ENCODE results near the gene UBE2L5.
"Not testable (repeated sequence)": the region's sequence is repeated elsewhere in the genome, so short reads cannot be mapped to it uniquely, and the experiment has no call there.

The UBE2L5 gene

DNA sequence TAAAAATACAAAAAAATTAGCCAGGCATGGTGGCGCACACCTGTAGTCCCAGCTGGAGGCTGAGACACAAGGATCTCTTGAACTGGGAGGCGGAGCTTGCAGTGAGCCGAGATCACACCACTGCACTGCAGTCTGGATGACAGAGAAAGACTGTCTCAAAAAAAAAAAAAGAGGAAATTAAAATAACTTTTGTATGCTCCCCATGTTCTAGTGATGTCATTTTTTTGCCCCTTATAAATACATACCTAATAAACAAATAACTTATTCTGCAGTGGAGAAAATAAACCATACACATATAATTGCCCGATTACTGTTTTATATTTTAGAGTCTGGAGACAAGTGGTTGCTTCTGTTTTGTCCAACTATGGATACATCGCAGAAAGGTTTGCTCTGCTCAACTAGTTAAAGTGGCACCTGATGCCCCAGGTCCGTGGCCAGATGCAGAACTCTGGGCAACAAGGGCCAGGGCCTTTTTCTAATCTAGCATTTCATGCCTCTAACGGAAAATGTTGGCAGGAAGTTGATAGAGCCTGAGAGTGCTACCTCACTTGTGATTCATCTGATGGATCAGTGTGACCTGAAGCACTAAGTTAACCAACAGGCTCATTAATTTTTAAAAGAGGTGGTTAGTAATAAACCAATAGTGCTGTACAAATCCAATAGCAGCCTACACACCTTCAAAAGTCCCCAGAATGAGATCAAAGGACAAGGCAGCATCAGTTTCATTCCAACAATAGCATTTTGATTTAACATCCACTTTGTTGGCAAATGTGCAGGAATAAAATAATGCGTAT is 18.8 kb downstream of the UBE2L5 start:
- DNase-seq: no peak

DNA sequence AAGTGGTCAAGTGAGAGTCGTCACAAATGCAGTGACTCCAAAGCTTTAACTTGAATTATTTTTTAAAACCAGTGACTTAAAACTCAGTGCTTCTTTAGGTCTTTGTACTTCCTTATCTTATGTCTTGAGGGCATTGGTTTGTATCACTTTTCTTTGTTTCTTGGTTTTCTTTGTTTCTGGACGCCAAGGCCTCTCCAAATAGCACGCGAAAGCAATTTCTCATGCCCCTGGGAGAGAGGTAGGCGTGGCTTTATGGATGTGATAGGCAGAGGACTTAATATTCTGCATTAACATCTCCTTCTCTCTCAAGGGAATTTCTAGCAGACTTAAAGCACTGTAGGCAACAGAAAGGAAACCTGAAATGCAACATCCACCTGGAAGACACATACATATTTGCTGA is 20.6 kb downstream of the UBE2L5 start:
- DNase-seq: no peak

DNA sequence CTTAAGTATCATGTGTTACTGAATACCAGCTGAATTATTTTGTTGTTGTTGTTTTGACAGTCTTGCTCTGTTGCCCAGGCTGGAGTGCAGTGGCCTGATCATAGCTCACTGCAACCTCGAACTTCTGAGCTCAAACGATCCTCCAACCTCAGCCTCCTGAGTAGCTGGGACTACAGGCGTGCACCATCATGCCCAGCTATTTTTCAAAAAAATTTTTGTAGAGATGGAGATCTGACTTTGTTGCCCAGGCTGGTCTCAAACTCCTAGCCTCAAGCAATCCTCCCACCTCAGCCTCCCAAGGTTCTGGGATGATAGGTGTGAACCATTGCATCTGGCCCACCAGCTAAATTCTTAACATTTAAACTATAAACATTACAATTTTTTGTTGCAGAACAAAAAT is 21.2 kb downstream of the UBE2L5 start:
- DNase-seq: not testable (repeated sequence)

DNA sequence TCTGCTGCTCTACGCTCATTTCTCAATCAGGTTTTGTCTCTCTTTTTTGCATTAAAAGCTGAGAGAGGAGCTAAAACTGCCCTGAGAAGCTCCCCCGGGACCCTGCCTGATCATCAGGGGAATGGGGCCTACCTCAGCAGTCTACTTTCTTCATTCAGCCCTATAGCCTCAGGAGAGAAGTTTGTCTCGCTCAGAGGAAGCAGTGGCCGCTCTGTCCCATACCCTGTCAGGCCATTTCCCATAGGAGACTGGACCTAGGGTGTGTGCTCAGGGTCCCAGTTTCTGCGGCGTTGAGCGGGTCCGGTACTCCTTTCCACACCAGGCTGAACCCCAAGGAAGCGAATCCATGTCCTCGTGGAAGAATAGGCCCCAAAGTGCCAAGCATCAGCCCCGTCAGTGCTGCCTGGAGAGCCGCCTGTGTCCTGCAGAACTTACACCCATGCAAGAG is 21.7 kb downstream of the UBE2L5 start:
- DNase-seq: no peak

DNA sequence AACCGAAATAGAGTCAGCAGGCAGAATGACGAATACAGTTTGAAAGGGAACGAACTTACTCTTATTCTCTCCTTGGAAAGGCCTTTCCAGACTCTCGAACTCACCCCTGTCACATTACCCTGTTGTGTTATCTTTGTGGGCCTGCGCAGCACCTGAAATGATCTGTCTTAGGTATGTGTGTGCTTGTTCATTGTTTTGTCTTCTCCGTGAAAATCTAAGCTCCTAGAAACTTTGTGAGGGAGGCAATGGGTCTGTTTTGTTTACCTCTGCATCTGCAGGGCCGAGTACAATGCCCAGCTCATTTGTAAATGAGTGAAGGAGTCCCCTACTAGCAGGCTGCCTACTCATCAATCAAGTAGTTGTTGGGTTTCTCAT is 23.8 kb downstream of the UBE2L5 start:
- DNase-seq: no peak

DNA sequence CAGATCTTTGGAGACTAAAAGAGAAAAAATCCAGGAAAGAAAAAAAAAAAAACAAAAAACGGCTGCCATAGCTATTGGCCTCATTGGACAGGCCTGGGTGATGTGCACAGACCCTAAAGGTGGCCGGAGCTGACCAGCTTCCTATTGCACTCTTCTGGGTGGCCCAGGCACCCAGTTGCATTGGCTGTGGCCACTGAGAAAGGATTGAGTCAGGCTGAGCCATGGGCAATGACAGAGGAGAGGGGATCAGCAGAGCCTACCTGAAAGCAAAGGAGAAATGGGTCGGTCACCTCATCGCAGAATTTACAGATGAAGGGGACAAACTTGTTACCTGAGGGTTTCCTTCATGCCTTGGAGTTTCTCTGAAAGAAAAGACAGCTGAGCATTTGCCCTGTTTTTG is 26.1 kb downstream of the UBE2L5 start:
- DNase-seq: no peak

DNA sequence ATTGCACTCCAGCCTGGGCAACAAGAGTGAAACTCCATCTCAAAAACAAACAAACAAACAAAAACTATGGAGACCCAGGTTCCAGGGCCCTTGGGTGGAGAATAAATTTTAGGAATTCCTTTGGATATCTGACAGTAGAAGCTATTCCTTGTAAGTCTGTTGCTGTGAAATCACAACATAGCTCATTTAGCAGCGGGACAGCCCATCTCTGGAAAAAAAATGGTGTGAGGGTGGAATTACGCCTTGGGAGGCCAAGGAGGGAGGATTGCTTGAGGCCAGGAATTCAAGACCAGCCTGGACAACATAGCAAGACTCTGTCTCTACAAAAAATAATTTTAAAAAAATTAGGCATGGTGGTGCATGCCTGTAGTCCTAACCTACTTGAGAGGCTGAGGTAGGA is 27.8 kb downstream of the UBE2L5 start:
- no peak for DNase-seq

DNA sequence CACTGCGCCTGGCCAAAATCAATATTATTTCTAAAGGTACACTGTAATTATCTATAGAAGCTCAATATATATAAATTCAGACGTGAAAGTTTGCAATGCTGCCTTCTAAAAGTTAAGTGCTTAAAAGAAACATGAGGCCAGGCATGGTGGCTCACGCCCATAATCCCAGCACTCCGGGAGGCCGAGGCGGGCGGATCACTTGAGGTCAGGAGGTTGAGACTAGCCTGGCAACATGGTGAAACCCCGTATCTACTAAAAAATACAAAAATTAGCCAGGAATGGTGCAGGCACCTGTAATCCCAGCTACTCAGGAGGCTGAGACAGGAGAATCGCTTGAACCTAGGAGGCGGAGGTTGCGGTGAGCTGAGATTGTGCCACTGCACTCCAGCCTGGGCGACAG is 29.2 kb downstream of the UBE2L5 start:
- DNase-seq: not testable (repeated sequence)

DNA sequence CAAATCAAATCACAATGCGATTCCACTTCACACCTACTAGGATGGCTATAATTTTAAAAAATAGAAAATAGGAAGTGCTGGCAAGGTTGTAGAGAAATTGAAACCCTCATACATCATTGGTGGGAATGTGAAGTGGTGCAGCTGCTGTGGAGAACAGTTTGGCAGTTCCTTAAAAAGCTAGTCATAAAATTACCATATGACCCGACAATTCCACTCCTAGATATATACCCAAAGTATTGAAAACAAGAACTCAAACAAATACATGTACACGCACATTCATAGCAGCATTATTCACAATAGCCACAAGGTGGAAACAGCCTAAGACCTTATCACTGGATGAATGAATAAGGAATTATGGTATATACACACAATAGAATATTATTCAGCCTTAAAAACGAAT is 31.4 kb downstream of the UBE2L5 start:
- DNase-seq: no peak

DNA sequence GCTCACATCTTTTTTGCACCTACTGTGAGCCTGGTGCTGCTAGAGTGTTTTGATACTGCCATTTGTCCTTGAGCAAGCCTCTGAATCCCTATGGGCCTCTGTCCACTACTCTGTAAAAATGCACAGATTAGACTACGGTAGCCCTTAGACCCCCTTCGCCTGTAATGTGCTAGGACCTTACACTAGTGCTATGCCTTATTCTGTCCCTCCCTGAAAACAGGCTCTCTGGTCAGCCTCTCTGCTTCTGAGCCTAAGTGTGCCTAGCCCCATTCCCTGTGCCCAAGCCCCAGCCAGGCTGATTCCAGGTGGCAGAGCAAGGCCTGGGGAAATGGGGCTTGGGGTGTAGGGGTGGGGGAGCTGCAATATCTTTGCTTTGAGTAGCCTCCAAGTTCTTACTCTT is 32.7 kb downstream of the UBE2L5 start:
- no peak for DNase-seq

DNA sequence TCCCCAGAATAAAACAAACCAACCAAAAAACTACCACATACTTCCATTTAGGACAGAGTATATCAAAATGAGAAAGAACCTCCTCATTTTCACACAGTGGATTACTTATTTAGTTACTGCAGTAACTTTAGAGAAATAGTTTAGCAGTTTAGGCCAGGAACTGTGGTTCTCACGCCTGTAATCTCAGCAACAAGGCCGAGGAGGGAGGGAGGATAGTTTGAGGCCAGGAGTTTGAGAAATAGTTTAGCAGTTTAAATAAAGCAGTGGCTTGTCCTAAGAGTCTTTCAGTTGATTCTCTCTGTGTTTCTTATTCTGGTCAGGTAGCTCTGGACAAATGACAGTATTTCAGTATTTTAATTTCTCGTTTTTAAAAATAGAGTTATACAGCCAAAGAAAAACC is 34.0 kb downstream of the UBE2L5 start:
- DNase-seq: no peak

DNA sequence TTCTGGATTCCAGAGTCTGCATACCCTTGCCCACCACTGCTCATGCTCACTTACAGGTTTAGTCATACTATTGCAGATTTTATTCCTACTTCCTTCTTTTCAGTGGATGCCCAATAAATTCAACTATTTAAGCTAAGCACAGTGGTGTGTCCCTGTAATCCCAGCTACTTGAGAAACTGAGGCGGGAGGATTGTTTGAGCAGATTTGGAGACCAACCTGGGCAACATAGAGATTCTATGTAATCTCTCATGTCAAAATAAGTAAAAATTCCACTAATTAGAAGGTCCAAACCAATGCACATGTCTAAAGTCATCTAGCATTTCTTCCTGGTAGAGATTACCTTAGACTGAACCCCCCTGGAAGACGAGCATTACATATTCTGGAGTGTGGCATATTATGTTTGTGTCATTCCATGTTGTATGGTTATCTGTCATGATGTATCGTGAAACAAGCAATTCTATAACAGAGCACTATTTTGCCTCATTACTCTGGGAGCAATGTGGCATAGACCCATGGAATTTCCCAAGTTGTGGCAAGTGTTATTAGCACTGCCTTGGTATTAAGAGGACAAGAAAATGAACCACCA is 35.1 kb downstream of the UBE2L5 start:
- no peak for DNase-seq

DNA sequence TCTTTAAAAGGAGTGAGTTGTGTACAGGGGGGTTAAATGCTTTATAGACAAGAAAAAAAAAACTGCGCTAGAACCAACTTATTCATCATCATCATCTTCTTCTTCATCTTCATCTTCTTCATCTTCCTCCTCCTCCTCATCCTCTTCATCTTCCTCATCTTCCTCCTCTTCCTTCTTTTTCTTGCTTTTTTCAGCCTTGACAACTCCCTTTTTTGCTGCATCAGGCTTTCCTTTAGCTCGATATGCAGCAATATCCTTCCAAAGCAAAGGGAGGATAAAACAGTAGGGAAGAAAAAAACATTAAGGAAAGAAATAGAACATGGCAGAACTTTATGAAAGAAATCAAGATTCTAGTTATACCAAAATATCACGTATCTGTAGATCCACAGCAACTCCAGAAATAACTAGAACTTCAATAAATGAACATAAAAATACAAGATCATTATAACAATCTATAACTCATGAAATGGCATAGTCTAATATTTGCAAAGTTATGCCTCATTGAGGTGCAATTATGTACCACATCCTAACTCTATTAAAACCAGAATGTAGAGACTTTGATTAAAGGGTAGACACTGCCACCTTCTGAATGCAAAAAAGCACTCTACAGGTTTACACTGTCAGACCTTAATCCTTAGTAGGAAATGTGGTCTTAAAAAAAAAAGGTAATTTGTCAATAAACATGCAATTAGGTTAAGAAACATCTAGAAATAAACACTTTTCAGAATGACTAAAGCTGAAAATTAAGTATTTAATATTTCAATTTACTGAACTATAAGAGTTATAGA is 39.2 kb downstream of the UBE2L5 start:
- not testable (repeated sequence) for DNase-seq

DNA sequence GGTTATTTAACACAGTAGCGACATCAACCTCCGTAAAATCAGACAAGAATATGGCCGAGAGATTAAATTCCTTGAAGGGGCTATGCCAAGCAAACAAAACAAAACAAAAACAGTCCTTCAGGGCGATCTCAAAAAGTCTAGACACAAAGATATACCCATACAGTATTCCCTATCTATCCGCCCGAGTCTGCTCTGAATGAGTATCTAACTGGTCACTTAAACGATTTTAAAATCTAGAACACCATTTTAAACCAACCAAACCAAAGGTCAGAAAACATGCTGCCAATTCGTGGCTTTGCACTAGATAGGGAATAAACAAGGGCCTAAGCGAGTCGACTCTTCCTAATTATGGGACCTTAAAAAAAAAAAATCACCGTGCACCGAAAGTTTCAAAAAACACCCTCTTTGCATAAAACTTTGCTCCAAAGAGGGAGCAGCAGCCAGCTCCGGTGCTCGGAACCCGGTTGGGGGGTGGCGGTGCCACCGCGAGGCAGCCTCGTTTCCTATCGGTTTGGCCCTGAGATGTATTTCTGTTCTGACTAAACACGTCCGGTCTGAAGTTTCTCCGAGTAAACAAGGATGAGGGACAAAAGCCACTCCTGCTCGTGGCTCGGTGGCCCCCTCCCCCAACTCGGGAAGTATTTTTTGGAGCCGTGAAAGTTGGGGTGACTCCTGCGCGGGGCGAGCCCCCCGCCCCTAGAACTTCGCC is 41.6 kb downstream of the UBE2L5 start:
- DNase-seq: no peak

DNA sequence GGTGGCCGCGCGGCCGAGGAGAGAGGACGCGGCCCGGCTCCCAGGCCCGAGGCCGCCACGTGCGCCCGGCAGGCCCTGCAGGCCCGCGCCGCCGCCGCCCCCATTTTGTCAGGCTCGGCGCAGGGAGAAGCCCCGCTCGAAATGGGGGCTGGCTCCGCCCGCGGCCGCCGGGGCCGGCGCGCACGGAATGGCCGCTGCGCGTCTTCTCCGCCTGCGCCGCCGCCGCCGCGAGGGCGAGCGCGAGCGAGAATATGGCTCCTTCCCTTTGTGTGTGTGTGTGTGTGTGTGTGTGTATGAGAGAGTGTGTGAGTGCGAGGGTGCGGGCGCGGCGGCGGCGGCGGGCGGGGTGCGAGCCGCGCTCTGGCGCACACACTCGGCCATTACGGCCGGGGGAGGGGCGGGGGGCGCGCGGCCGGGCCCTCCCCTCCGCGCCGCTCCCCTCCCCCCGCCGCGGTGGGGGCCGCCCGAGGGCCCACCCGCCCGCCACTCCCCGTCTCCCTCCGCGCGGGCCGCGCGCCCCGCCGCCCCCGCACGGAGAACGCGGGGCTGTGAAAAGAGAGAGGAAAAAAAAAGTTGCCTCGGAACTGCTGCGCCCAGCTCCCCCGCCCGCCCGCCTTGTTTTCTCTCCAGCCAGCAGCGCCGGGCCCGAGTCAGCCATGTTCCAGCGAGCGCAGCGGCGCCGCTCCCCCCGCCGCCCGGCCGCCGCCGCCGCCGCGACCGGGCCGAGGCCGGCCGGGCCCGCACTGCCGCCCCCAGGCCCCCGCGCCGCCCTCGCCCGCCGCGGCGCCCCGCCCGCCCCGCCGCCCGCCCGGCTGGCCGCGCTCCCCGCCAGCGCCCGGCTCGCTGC is 42.4 kb downstream of the UBE2L5 start:
- no peak for DNase-seq

DNA sequence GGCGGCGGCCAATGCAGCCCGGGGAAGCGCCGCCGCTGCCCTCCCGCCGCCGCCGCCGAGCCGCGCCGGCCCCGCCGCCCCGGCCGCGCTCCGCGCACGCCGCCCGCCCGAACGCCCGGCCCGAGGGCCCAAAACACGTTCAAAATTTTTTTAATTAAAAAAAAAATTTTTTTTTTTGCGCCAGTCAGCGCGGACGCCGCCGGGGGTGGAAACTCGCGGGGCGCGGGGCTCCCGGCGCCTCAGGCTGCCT is 43.0 kb downstream of the UBE2L5 start:
- no peak for DNase-seq

DNA sequence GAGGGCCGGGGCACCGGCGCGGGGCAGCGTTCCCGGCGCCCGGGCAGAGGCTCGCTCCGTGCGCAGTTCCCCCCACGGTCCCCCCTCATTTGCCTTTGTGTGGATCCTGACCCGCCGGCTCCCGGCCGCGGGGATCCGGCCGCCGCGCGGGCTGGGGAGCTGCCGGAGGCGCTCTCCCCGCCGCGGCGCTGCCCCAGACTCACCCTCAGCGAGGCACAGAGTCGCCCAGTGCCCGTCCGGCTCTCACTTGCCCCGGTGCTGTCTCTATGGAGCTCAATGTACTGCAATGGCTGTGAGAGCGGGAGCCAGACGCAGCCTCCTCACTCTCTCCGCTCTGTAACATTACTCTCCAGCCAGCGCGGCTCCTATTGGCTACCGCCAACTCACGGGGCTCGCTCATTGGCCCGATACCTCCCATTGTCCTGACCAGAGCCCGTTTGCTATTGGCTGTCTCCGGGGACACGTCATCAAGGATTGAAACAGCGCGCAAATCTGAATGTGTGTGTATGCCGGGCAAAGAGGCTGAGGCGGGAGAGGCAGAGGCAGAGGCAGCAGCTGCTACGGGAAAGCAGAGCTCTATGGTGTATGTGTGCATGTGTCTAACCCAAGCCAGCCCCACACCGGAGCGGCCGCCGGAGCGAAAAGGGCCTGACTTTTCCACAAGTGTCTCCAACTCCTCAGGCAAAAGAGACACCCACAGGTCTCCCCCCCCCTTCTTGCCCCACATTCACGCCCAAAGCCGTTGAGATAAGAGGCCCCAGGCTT is 43.5 kb downstream of the UBE2L5 start, which contains the start of gene HMGB1:
TSS of gene HMGB1 (minus strand) at position 344 of the 765 bp plus-strand sequence. CDS start 2,256 bp downstream, outside the sequence.
- peak; percentile 79 for DNase-seq

DNA sequence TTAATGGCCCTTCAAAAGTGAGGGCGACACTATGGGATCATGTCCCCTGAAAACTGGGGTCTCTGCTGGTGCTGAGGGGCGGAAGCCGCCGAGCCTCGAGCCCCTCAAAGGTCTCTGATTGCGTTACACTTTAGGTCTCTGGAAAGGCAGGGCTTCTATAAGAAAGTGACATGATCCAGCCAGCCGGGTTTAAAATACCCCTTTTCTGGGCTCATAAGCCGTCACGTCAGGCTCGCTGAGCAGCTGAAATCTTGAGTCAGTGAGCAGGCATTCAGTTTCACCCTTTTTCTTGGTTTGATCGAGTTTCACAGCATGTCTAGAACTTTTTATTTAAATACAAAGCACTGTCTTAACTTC is 44.0 kb downstream of the UBE2L5 start:
- DNase-seq: no peak

DNA sequence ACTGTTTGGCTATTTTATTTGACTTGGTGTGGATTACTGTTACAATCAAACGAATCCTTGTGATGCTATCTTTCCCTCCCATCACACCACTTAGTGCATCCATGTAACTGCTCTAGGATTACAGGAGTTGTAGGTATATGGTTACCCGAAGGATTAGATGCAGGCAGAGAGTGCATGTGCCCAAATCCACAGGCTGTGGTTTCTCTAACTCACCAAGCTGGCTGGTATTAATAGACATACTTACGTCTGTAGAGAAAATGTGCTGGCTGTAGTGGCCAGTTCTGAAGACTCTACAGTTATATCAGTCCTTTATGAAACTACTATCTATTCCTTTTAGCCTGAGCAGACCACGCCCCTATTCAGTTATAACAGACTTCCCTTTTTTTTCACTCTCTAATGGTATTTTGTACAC is 44.6 kb downstream of the UBE2L5 start:
- DNase-seq: no peak

DNA sequence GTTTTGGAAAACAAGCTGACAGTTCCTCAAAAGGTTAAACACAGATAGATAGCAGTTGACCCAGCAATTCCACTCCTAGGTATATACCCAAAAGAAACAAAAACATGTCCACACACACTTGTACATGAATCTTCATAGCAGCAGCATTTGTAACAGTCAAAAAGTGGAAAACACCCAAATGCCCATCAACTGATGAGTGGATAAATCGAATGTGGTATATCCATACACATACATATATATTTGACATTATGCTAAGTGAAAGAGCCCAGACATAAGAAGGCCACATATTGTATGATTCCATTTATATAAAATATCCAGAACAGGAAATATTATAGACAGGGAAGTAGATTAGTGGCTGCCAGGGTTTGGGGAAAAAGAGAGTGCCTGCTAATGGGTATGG is 51.4 kb downstream of the UBE2L5 start:
- DNase-seq: no peak

DNA sequence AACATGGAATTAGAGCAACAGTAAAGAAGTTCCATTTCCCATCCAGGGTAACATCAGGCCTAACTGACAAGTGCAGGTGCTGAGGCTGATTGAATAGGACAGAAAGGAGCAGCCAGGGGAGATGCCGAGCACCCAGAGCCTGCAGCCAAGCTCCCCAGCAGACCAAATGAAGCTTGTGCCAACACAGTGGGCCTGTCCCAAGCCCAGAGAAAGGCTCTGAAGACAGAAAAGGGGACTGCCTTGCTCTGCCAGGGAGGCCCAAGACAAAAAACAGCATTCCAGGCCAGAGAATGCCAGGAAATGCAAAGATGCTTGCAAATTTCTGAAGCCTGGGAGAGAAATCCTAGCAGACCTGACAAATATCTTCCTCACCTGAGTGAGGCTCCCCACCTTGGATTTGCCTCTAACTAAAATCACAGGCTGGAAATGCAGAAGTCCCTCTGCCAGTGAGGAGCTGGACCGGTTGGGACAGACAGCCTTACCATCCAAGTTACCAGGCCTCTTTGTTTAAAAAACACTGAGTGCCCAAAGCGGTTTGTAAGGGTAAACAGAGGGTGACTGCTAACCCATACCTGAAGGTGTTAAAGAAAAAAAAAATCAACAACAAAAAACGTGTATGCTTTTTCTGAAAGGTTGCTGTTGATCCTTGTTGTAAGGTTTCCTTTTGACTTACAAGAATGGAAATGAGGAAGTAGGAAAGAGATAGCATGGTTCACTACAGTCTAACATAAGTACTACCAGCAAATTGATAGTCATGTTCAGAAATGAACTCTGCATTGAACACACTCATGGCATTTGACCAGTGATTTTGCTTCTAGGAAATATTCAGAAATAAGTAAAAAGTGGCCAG is 55.3 kb downstream of the UBE2L5 start:
- DNase-seq: no peak

Measured in NCI-H187 treated with DMSO at 0.1 percent for 48 hours (cell line).